HG03139 (cell line): Measurements from ENCODE around the gene LAPTM5.

Source experiments
- ATAC-seq: cut with Tn5 transposase; IDR thresholded peaks from one replicate; pipeline ENCODE4 v1.9.1; 2021; ENCODE audit not compliant: unreplicated experiment

Gene LAPTM5

GRCh38 chr1:30718636-30719405 is 38.8 kb downstream of the LAPTM5 start:
- peak; percentile 57 for ATAC-seq

- peak; percentile 81 for ATAC-seq
Measured at GRCh38 chr1:30718091-30718635, 39.4 kb downstream of the LAPTM5 start.

GRCh38 chr1:30716646-30717045 is 40.9 kb downstream of the LAPTM5 start:
- no peak for ATAC-seq

- no peak for ATAC-seq
Measured at GRCh38 chr1:30715886-30716285, 41.7 kb downstream of the LAPTM5 start.

GRCh38 chr1:30715216-30715615 is 42.4 kb downstream of the LAPTM5 start:
- ATAC-seq, result no peak

- ATAC-seq, result no peak
Measured at GRCh38 chr1:30714536-30715090, 43.0 kb downstream of the LAPTM5 start.

- ATAC-seq, result no peak
Measured at GRCh38 chr1:30714025-30714424, 43.5 kb downstream of the LAPTM5 start.

GRCh38 chr1:30713311-30713710 is 44.3 kb downstream of the LAPTM5 start:
- no peak for ATAC-seq

- ATAC-seq, result no peak
Measured at GRCh38 chr1:30712583-30712982, 45.0 kb downstream of the LAPTM5 start.

- no peak for ATAC-seq
Measured at GRCh38 chr1:30710407-30710806, 47.2 kb downstream of the LAPTM5 start.

- no peak for ATAC-seq
Measured at GRCh38 chr1:30708361-30708728, 49.2 kb downstream of the LAPTM5 start.

- ATAC-seq, result no peak
Measured at GRCh38 chr1:30707412-30708360, 49.9 kb downstream of the LAPTM5 start.

- no peak for ATAC-seq
Measured at GRCh38 chr1:30706528-30706927, 51.0 kb downstream of the LAPTM5 start.

- ATAC-seq, result no peak
Measured at GRCh38 chr1:30705698-30706097, 51.9 kb downstream of the LAPTM5 start.

- no peak for ATAC-seq
Measured at GRCh38 chr1:30704765-30705509, 52.6 kb downstream of the LAPTM5 start.

- ATAC-seq, result no peak
Measured at GRCh38 chr1:30704271-30704670, 53.3 kb downstream of the LAPTM5 start.

GRCh38 chr1:30702823-30703222 is 54.8 kb downstream of the LAPTM5 start:
- ATAC-seq, result no peak

GRCh38 chr1:30701258-30701633 is 56.3 kb downstream of the LAPTM5 start:
- no peak for ATAC-seq

GRCh38 chr1:30700528-30701257 is 56.9 kb downstream of the LAPTM5 start:
- no peak for ATAC-seq

- no peak for ATAC-seq
Measured at GRCh38 chr1:30699762-30700161, 57.8 kb downstream of the LAPTM5 start.
